ENCODE measurements around the gene SMCO2.

DNA sequence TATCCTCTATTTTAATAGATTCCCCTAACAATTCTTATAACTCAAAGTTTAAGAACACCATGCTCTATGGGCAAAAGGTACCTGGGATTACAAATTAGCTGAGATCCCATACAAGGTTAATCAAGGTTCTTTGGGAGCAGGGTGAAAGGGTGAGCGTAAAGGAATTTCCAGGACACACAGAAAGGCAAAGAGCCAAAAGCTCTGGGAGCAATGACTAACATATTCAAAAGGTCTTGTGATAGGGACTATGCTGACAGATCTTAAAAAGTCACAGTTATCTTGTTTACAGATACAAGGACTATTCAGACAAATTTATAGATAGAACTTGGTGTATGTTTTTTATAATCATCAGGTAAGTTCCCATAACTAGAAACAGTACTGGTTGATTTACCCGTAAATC lies 58.0 kb downstream of the SMCO2 start:
- TF ChIP-seq WIZ (CRISPR knock-in tag; IDR thresholded peaks at IDR 0.05) (no peak), THAP7 (CRISPR knock-in tag; IDR thresholded peaks at IDR 0.05) (no peak)

All from HepG2 (cell line).